HFFc6 (cell line): Measurements from ENCODE around the gene BRINP1. TPM values are rescaled to one million over a fixed set of nuclear protein-coding genes. Genes with fewer than 3 reads are reported as not detected.

Experiments used
- DNase-seq: peaks from one replicate; pipeline ENCODE4 v3.0.0-alpha.2; 2018
- H3K27ac Mint-ChIP-seq: 2 replicates; pipeline ENCODE4 v1.8.0; 2020; ENCODE audit warnings: mild to moderate bottlenecking, mixed read lengths
- H3K27me3 Mint-ChIP-seq: 2 replicates; pipeline ENCODE4 v1.8.0; 2021; ENCODE audit warnings: mild to moderate bottlenecking, moderate library complexity, mixed read lengths; ENCODE audit not compliant: insufficient read depth
- H3K36me3 Mint-ChIP-seq: 2 replicates; pipeline ENCODE4 v1.8.0; 2021; ENCODE audit warnings: low read depth, mixed read lengths
- H3K4me1 Mint-ChIP-seq: 2 replicates; pipeline ENCODE4 v1.8.0; 2020; ENCODE audit warnings: low read depth, mixed read lengths
- H3K4me3 Mint-ChIP-seq: 2 replicates; pipeline ENCODE4 v1.8.0; 2020; ENCODE audit warnings: mild to moderate bottlenecking, moderate library complexity, mixed read lengths
- H3K9me3 Mint-ChIP-seq: 2 replicates; pipeline ENCODE4 v1.8.0; 2020; ENCODE audit warnings: mild to moderate bottlenecking, mixed read lengths
- total RNA-seq, 6 experiments: library from RNA; stranded (reverse); fragmentation: NEBNext Ultra II Directional; extraction: Animal tissue kit (Norgen Biotek cat#: 25700); gene quantifications; 2 replicates in 1 of 6; 3 replicates in 5 of 6; pipeline ENCODE4 v1.2.3, GENCODE V29; 2021
- TF ChIP-seq, protein P1 (sequence below): fragments of 200-600 bp; sonication (generic); IDR thresholded peaks from 2 replicates; pipeline ENCODE4 v1.5.0; 2021; ENCODE audit warnings: antibody characterized with exemption, mild to moderate bottlenecking

The BRINP1 gene
- total RNA-seq, 6 experiments from 2014 or later: not detected

DNA sequence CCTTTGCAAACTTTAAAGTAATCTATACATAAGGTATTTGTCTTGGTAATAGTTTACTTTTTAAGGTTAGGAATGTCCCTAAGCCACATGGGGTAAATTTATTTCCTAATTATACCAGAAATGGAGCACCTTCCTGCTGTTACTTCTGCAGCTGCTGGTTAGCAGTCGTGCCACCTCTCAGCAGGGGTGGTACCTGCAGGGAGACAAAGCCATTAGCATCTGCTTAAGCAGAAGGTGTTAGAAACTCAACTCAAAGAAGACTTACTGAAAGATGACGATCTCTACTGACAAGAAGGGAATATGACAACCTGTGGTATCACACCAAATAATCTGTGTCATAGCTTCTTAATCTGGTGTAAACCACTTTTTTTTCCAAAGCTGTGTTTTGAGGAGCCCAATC is 173.7 kb downstream of the BRINP1 start:
- Mint-ChIP-seq H3K27me3 (no peaks in the 10 kb centered on the region; the same call in 1 of the 2 replicates), H3K36me3 (no peaks in the 10 kb centered on the region), H3K9me3 (peaks cover 24% of the 10 kb centered on the region), H3K27ac (no peak overlapping the region), H3K4me1 (no peaks in the 10 kb centered on the region), H3K4me3 (no peak overlapping the region)
- TF ChIP-seq, protein P1, sequence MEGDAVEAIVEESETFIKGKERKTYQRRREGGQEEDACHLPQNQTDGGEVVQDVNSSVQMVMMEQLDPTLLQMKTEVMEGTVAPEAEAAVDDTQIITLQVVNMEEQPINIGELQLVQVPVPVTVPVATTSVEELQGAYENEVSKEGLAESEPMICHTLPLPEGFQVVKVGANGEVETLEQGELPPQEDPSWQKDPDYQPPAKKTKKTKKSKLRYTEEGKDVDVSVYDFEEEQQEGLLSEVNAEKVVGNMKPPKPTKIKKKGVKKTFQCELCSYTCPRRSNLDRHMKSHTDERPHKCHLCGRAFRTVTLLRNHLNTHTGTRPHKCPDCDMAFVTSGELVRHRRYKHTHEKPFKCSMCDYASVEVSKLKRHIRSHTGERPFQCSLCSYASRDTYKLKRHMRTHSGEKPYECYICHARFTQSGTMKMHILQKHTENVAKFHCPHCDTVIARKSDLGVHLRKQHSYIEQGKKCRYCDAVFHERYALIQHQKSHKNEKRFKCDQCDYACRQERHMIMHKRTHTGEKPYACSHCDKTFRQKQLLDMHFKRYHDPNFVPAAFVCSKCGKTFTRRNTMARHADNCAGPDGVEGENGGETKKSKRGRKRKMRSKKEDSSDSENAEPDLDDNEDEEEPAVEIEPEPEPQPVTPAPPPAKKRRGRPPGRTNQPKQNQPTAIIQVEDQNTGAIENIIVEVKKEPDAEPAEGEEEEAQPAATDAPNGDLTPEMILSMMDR: no peak
- no peak for DNase-seq

DNA sequence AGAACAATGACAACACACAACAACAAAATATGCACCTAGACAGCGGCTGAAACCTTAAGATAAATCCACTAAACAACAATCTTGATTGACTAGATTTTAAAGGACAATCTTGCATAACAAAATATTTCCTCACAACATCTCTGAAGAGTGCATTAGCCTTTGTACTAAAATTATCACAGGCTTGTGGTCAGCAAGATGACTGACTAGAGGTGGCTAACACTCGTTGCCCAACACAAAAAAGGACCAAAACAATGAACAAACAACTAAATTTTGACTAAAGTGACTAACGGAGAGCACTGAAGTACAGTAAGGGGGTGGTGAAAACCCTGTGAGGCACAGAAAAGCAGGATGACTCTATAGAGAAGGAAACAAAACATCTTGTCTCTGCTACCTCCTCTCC is 183.9 kb downstream of the BRINP1 start:
- H3K27ac Mint-ChIP-seq: no peak overlapping the region
- no peak for DNase-seq
- H3K9me3 Mint-ChIP-seq: peaks cover 62% of the 10 kb centered on the region
- no peaks in the 10 kb centered on the region for H3K4me1 Mint-ChIP-seq
- no peaks in the 10 kb centered on the region; the same call in 1 of the 2 replicates for H3K27me3 Mint-ChIP-seq
- no peak overlapping the region for H3K4me3 Mint-ChIP-seq
- TF ChIP-seq, protein P1: no peak
- H3K36me3 Mint-ChIP-seq: no peaks in the 10 kb centered on the region

DNA sequence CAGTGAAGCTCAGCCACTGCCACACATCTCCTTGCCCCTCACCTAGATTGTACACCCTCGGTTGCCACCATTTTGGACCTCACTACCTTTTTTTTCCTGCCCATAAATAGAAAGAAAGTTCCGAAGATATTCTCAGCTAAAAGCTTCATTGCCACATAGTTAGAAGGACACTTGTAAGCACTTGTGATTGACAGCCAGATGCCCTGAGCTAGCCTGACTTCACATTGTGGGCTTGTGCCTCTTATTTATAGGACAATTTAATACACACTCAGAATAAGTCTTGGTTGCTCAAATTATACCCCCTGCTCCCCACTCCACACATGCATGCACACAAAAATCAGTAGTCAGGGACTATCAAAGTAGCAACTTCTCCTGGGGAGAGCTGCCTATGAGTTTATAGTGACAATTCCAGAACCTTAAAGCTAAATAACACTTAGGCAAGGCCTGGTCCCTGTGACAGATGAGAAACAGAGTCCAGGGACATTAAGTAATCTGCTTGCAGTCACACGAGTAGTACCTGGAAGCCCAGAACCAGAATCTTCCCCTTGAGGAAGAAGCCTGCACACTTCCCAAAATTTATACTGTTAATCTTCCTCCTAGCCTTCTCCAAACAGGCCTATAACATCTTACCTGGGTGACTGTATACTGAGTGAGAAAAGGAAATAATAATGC is 184.8 kb downstream of the BRINP1 start:
- H3K4me1 Mint-ChIP-seq: no peaks in the 10 kb centered on the region
- no peak overlapping the region for H3K27ac Mint-ChIP-seq
- TF ChIP-seq, protein P1: no peak
- H3K4me3 Mint-ChIP-seq: no peak overlapping the region
- H3K36me3 Mint-ChIP-seq: no peaks in the 10 kb centered on the region
- DNase-seq: no peak
- peaks cover 55% of the 10 kb centered on the region for H3K9me3 Mint-ChIP-seq
- no peaks in the 10 kb centered on the region; the same call in 1 of the 2 replicates for H3K27me3 Mint-ChIP-seq

DNA sequence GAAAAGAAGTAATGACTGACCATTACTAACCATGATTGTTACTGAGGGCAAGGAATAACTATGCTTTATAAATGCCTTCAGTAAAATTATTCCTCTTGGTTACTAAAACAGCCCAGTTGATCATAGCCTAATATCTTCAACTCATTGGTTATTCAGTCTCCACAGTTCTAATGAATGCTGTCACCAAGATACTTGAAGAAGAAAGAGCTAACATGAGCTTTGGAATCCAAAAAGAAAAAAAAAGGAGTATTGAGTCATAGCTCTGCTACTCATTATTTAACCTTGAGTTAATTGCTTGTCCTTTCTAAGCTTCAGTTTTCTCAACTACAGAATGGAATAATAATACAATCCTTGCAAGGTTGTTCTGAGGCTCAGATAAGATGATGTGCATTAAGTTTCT is 187.7 kb downstream of the BRINP1 start:
- H3K27ac Mint-ChIP-seq: no peak overlapping the region
- no peak overlapping the region for H3K4me3 Mint-ChIP-seq
- H3K36me3 Mint-ChIP-seq: peaks cover 10% of the 10 kb centered on the region; the same call in 1 of the 2 replicates
- H3K9me3 Mint-ChIP-seq: peaks cover 60% of the 10 kb centered on the region
- H3K27me3 Mint-ChIP-seq: no peaks in the 10 kb centered on the region; the same call in 1 of the 2 replicates
- DNase-seq: no peak
- TF ChIP-seq, protein P1: no peak
- no peaks in the 10 kb centered on the region for H3K4me1 Mint-ChIP-seq

DNA sequence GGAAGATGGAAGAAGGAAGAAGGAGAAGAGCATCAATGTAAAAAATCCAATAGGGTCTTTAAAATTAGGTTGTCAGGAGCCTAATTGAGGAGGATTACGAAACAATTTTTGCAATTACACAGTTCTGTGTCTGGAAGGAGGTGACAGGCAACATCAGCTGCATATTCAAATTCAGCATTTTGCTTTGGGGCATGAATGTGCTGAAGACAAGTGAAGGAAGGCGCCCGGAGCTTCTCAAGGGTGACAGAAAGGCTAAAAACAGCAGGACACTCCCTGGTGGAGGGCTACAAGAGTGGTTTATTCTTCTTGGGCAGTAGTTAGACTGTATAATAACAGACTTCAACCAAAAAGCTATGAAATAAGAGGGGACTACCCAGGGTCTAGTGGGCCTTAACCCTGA is 188.3 kb downstream of the BRINP1 start:
- H3K9me3 Mint-ChIP-seq: peaks cover 60% of the 10 kb centered on the region
- H3K4me3 Mint-ChIP-seq: no peak overlapping the region
- no peak for DNase-seq
- peaks cover 10% of the 10 kb centered on the region; the same call in 1 of the 2 replicates for H3K36me3 Mint-ChIP-seq
- H3K27me3 Mint-ChIP-seq: peaks cover 2% of the 10 kb centered on the region
- no peaks in the 10 kb centered on the region for H3K4me1 Mint-ChIP-seq
- TF ChIP-seq, protein P1: no peak
- H3K27ac Mint-ChIP-seq: no peak overlapping the region
